NCI-H2107 treated with DMSO at 0.1 percent for 48 hours (cell line): Measurements from ENCODE around the gene HSP90AB1.
"Not testable (repeated sequence)": the region's sequence is repeated elsewhere in the genome, so short reads cannot be mapped to it uniquely, and the experiment has no call there.

Source experiments
- DNase-seq: peaks from one replicate; lab custom pipeline; 2025; ENCODE audit not compliant: unreplicated experiment; lab: John Stamatoyannopoulos, UW

The HSP90AB1 gene

DNA sequence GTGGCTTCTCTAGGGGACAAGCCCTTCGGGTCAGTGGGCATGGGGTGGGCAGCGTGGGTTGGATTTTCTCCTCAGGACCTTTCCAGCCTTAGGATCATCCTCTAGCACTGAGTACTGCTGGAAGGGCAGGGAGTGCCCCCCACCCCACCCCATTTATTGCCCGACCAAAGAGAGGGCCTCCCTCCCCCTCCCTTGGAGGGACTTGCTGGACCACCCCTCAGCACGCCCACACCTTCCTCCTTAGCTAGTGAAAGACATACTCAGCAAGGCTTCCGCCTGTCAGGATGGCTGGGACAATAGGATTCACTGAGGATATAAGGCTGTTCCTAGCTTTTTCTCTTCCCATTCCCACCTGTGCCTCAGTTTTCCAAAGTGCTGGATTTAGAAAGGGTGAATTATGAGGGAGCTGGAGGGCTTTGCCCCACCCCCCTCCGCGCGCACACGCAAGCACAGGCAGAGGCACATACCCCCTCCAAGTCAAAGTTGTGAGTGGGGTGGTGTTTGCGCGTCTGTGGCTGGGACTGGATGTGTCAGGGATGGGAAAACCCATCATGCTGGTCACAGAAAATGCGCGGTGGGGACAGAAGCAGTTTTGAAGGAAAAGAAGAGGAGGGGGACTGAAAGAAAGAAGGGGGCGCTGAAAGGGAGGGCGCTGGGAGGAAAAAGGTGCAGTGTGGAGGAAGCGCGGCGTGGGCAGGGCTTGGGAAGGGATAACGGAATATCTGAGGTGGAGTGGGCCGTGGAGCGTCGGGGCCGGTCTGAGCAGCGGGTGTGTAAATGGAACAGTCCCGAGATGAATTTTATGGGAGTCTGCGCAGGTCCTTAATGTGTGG is 24.2 kb upstream of the HSP90AB1 start:
- DNase-seq = no peak

- DNase-seq = no peak
These were observed 23.4 kb upstream of the HSP90AB1 start, which contains the start of gene SLC29A1 for GRCh38 chr6:44223319-44224028. TSS of gene SLC29A1 (plus strand) at chr6:44223595. CDS start at chr6:44227314, 3,719 bp downstream.

- DNase-seq = no peak
These were observed 22.6 kb upstream of the HSP90AB1 start for GRCh38 chr6:44224029-44224964.

GRCh38 chr6:44224965-44225305 is 22.0 kb upstream of the HSP90AB1 start:
- no peak for DNase-seq

- no peak for DNase-seq
These were observed 21.1 kb upstream of the HSP90AB1 start for GRCh38 chr6:44225579-44226325.

DNA sequence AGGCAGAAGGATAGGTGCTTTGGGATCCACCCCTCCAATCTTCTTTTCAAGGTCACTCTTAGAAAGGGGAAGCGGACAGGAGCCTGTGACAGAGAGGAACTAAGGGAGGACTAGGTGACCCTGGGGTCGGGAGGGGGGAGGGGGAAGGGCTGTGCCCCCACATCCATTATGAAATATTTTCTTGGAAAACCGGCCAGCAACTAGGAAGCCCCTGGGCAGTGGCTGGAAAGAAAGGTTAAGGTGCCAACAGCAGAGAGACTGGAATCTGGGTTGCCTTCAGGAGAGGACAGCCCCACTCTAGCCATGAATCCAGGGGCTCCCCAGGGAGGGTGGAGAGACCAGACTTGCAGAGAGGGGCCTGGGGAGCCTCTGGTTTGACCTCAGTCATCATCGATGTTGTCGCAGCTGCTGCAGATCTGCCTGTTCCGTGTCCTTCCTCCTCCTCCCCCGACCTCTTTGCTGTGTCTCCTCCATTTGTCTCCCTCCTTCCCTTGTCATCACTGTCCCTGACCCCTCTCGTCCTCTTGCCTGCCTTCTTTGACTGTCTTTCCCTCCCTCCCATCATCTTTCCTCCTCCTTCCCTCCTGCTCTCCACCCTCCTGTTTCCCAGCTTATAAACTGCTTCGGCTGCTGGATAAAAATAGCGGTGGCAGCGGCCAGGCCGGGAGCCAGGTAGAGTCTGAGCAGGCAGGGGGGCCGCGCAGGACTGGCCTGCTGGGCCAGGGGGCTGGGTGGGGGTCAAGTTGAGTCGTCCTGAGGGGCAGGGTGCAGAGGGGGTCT is 20.3 kb upstream of the HSP90AB1 start:
- no peak for DNase-seq

DNA sequence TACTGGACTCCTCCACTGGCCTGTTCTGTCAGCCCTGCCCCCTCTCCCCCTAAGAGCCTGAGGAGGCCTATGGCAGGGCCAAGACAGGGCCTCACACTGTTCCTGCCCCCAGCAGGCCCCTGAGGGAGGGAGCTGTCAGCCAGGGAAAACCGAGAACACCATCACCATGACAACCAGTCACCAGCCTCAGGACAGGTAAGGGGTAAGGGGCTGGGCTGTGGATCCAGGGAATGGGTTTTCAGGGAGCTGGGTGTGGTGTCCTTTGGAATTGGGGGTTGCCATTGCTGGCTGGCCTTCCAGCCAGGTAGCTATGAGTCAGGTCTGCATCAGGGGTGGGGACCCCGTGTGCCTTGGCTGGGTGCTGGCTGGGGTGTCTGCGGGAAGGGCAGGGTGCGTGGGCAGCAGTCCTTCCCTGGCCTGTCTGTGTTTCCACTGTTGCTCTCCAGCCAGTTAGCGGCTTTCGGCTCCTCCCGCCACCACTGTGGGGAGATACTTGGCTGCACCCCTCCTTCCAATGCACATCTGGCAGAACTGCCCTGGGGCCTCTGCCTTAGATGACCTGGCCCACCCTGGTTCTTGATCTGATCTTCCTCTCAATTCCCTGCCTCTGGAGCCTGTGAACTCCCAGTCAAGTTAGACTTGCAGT is 19.6 kb upstream of the HSP90AB1 start:
- no peak for DNase-seq

GRCh38 chr6:44228031-44228430 is 18.9 kb upstream of the HSP90AB1 start:
- DNase-seq = no peak

DNA sequence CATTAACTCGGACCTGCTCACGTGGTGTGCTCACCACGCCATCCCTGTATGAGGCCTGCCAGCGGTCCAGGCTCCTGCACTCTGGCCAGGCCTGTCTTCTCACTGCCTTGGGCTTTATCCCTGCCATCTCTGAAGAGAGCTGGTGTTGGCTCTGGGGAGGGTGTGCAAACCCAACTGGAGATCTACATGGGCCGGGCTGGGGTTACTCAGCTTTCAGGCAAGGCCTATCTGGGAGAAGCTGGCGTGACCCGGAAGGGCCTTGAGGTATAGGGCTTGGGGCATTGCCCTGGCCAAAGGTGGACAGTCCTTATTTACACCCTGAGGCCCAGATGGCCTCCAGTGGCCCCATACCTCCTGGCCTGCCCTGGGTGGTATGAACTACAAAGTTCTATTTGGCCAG is 18.5 kb upstream of the HSP90AB1 start:
- no peak for DNase-seq

DNA sequence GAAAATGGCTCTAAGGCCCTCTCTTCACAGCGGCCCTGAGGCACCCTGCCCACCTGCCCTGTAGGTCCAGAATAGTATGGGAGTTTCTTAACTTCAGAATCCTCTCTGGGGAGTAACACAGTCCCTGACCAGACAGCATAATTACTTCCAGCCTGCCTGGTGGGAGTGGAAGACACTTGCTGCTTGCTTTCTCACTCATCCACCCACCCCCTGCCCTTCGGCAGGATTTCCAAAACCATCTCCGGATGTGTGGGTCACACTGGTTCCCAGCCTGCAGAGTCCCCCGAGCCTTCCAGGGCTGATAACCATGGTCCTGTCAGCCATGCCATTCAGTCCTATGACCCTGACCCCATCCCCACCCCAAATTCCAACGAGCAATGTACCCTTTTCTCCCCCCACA is 18.1 kb upstream of the HSP90AB1 start:
- no peak for DNase-seq

DNA sequence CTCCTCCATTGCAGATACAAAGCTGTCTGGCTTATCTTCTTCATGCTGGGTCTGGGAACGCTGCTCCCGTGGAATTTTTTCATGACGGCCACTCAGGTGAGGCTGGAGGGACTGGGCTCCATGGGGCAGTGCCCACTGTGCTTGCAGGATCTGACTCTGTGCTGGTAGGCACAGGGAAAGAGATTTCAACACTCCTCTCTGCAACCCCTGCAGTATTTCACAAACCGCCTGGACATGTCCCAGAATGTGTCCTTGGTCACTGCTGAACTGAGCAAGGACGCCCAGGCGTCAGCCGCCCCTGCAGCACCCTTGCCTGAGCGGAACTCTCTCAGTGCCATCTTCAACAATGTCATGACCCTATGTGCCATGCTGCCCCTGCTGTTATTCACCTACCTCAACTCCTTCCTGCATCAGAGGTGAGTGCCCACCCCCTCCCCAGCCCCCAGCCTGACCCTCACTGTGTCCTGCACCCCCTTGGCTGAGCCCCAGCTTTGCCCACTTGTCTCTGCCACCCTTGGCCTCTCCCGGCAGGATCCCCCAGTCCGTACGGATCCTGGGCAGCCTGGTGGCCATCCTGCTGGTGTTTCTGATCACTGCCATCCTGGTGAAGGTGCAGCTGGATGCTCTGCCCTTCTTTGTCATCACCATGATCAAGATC is 17.4 kb upstream of the HSP90AB1 start:
- DNase-seq = no peak

GRCh38 chr6:44230034-44230675 is 16.7 kb upstream of the HSP90AB1 start:
- DNase-seq = no peak

DNA sequence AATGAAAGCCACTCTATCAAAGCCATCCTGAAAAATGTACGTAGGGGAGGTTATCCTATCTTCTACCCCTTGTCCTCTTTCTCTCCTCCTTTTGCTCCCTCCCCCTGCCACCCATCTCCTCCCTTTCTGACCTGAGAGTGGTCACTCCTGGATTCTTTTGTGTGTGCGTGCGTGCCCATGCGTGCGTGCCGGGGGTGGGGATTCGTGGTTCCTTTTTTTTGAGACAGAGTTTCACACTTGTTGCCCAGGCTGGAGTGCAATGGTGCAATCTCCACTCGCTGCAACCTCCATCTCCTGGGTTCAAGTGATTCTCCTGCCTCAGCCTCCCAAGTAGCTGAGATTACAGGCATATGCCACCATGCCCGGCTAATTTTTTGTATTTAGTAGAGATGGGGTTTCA is 15.5 kb upstream of the HSP90AB1 start:
- not testable (repeated sequence) for DNase-seq

- no peak for DNase-seq
These were observed 14.0 kb upstream of the HSP90AB1 start for GRCh38 chr6:44232676-44233566.

DNA sequence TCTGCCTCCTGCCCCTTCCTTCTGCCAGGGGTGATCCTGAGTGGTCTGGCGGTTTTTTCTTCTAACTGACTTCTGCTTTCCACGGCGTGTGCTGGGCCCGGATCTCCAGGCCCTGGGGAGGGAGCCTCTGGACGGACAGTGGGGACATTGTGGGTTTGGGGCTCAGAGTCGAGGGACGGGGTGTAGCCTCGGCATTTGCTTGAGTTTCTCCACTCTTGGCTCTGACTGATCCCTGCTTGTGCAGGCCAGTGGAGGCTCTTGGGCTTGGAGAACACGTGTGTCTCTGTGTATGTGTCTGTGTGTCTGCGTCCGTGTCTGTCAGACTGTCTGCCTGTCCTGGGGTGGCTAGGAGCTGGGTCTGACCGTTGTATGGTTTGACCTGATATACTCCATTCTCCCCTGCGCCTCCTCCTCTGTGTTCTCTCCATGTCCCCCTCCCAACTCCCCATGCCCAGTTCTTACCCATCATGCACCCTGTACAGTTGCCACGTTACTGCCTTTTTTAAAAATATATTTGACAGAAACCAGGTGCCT is 13.3 kb upstream of the HSP90AB1 start:
- DNase-seq = no peak

DNA sequence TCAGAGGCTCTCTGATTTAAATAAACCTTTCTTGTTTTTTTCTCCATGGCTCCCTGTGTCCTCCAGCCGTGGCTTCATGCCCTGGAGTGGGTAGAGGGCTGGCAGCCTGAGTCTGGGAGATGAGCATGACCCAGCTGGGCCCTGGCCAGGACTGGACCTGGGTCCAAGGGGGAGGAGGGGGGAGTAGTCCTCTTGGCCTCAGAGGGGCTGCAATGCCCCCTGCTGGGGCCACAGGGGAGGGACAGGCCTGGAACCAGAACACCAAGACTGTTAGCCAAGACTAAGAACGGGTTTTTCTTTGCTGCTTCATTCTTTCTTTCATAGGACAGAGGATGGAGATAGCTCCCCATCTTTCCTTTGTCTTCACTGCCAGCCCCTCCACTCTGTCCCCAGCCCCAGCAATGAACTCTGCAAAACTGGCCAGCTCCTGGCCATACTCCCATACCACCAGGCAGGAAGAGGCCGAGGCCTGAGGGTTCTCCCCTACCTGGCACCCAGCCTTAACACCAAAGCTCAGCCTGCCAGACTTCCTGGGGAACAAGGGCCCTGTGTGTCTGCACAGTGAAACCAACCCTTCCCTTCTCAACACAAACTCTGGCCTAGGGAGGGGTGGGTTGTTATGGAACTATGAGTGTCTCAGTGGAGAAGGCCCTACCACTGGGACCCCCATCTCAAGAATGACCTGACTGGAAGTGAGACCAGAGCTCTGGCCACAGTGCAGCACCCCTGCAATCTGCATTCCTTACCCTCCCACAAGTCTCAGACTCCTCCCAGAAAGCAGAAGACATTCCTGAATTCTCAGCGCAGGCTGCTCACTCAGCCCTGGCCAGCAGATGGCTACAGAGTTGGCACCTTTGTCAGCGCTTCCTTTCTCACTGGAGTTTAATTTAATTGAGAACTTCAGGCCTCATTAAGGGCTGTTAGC is 12.5 kb upstream of the HSP90AB1 start:
- no peak for DNase-seq
